ENCODE measurements around the gene NXPH2.

The NXPH2 gene

GRCh38 chr2:138691667-138692066 lies 88.5 kb downstream of the NXPH2 start:
- Histone ChIP-seq H3K36me3 (ENCODE audit: insufficient read depth, insufficient read length, low read length) (no peaks in the 10 kb centered on the region), H3K9me3 (ENCODE audit: insufficient read depth, low read length) (no peaks in the 10 kb centered on the region), H3K9ac (ENCODE audit: insufficient read length, low read depth) (no peak overlapping the region), H3K27me3 (ENCODE audit: insufficient read depth, insufficient read length) (no peaks in the 10 kb centered on the region), H3K4me1 (ENCODE audit: insufficient read depth, insufficient read length) (no peaks in the 10 kb centered on the region), H3K4me3 (ENCODE audit: insufficient read length, low read depth) (no peak overlapping the region)
- no peak for DNase-seq (ENCODE audit: low read depth, low spot score)
- TF ChIP-seq YY1 (IDR thresholded peaks at IDR 0.05; ENCODE audit: insufficient read depth, insufficient read length) (no peak), ZNF274 (IDR thresholded peaks at IDR 0.05; ENCODE audit: low read depth, low read length) (no peak), SUZ12 (IDR thresholded peaks at IDR 0.05; ENCODE audit: extremely low read depth, insufficient read depth, insufficient read length) (no peak)

GRCh38 chr2:138689705-138690104 lies 90.5 kb downstream of the NXPH2 start:
- H3K4me3 ChIP-seq (ENCODE audit: insufficient read length, low read depth): no peak overlapping the region
- no peaks in the 10 kb centered on the region for H3K4me1 ChIP-seq (ENCODE audit: insufficient read depth, insufficient read length)
- no peaks in the 10 kb centered on the region for H3K27me3 ChIP-seq (ENCODE audit: insufficient read depth, insufficient read length)
- H3K36me3 ChIP-seq (ENCODE audit: insufficient read depth, insufficient read length, low read length): no peaks in the 10 kb centered on the region
- no peak overlapping the region for H3K9ac ChIP-seq (ENCODE audit: insufficient read length, low read depth)
- TF ChIP-seq YY1 (IDR thresholded peaks at IDR 0.05; ENCODE audit: insufficient read depth, insufficient read length): no peak
- H3K9me3 ChIP-seq (ENCODE audit: insufficient read depth, low read length): no peaks in the 10 kb centered on the region
- no peak for DNase-seq (ENCODE audit: low read depth, low spot score)

GRCh38 chr2:138682163-138682562 lies 98.0 kb downstream of the NXPH2 start:
- Histone ChIP-seq H3K9ac (ENCODE audit: insufficient read length, low read depth) (no peak overlapping the region), H3K27me3 (ENCODE audit: insufficient read depth, insufficient read length) (no peaks in the 10 kb centered on the region), H3K4me1 (ENCODE audit: insufficient read depth, insufficient read length) (no peaks in the 10 kb centered on the region), H3K36me3 (ENCODE audit: insufficient read depth, insufficient read length, low read length) (no peaks in the 10 kb centered on the region), H3K4me3 (ENCODE audit: insufficient read length, low read depth) (no peak overlapping the region), H3K9me3 (ENCODE audit: insufficient read depth, low read length) (no peaks in the 10 kb centered on the region)
- no peak for DNase-seq (ENCODE audit: low read depth, low spot score)
- TF ChIP-seq ZNF274 (IDR thresholded peaks at IDR 0.05; ENCODE audit: low read depth, low read length) (no peak), SUZ12 (IDR thresholded peaks at IDR 0.05; ENCODE audit: extremely low read depth, insufficient read depth, insufficient read length) (no peak), YY1 (IDR thresholded peaks at IDR 0.05; ENCODE audit: insufficient read depth, insufficient read length) (no peak)

GRCh38 chr2:138677221-138677620 lies 103.0 kb downstream of the NXPH2 start:
- no peak overlapping the region for H3K4me3 ChIP-seq (ENCODE audit: insufficient read length, low read depth)
- no peaks in the 10 kb centered on the region for H3K4me1 ChIP-seq (ENCODE audit: insufficient read depth, insufficient read length)
- no peak overlapping the region for H3K9ac ChIP-seq (ENCODE audit: insufficient read length, low read depth)
- H3K27me3 ChIP-seq (ENCODE audit: insufficient read depth, insufficient read length): no peaks in the 10 kb centered on the region
- TF ChIP-seq ZNF274 (IDR thresholded peaks at IDR 0.05; ENCODE audit: low read depth, low read length) (no peak), SUZ12 (IDR thresholded peaks at IDR 0.05; ENCODE audit: extremely low read depth, insufficient read depth, insufficient read length) (no peak), YY1 (IDR thresholded peaks at IDR 0.05; ENCODE audit: insufficient read depth, insufficient read length) (no peak)
- H3K36me3 ChIP-seq (ENCODE audit: insufficient read depth, insufficient read length, low read length): no peaks in the 10 kb centered on the region
- DNase-seq (ENCODE audit: low read depth, low spot score): no peak
- H3K9me3 ChIP-seq (ENCODE audit: insufficient read depth, low read length): no peaks in the 10 kb centered on the region

GRCh38 chr2:138676619-138677021 lies 103.6 kb downstream of the NXPH2 start:
- no peaks in the 10 kb centered on the region for H3K9me3 ChIP-seq (ENCODE audit: insufficient read depth, low read length)
- no peak overlapping the region for H3K9ac ChIP-seq (ENCODE audit: insufficient read length, low read depth)
- TF ChIP-seq ZNF274 (IDR thresholded peaks at IDR 0.05; ENCODE audit: low read depth, low read length) (no peak), YY1 (IDR thresholded peaks at IDR 0.05; ENCODE audit: insufficient read depth, insufficient read length) (no peak), SUZ12 (IDR thresholded peaks at IDR 0.05; ENCODE audit: extremely low read depth, insufficient read depth, insufficient read length) (no peak)
- no peak for DNase-seq (ENCODE audit: low read depth, low spot score)
- no peaks in the 10 kb centered on the region for H3K4me1 ChIP-seq (ENCODE audit: insufficient read depth, insufficient read length)
- H3K36me3 ChIP-seq (ENCODE audit: insufficient read depth, insufficient read length, low read length): no peaks in the 10 kb centered on the region
- H3K4me3 ChIP-seq (ENCODE audit: insufficient read length, low read depth): no peak overlapping the region
- no peaks in the 10 kb centered on the region for H3K27me3 ChIP-seq (ENCODE audit: insufficient read depth, insufficient read length)

GRCh38 chr2:138671566-138671965 lies 108.6 kb downstream of the NXPH2 start:
- TF ChIP-seq SUZ12 (IDR thresholded peaks at IDR 0.05; ENCODE audit: extremely low read depth, insufficient read depth, insufficient read length) (no peak), ZNF274 (IDR thresholded peaks at IDR 0.05; ENCODE audit: low read depth, low read length) (no peak), YY1 (IDR thresholded peaks at IDR 0.05; ENCODE audit: insufficient read depth, insufficient read length) (no peak)
- no peaks in the 10 kb centered on the region for H3K36me3 ChIP-seq (ENCODE audit: insufficient read depth, insufficient read length, low read length)

GRCh38 chr2:138670734-138671133 lies 109.5 kb downstream of the NXPH2 start:
- no peaks in the 10 kb centered on the region for H3K36me3 ChIP-seq (ENCODE audit: insufficient read depth, insufficient read length, low read length)
- no peak for TF ChIP-seq YY1 (IDR thresholded peaks at IDR 0.05; ENCODE audit: insufficient read depth, insufficient read length)
- no peak for TF ChIP-seq SUZ12 (IDR thresholded peaks at IDR 0.05; ENCODE audit: extremely low read depth, insufficient read depth, insufficient read length)
- no peak for TF ChIP-seq ZNF274 (IDR thresholded peaks at IDR 0.05; ENCODE audit: low read depth, low read length)
- H3K4me3 ChIP-seq (ENCODE audit: insufficient read length, low read depth): no peak overlapping the region
- no peaks in the 10 kb centered on the region for H3K9me3 ChIP-seq (ENCODE audit: insufficient read depth, low read length)
- peak; percentile 3 for DNase-seq (ENCODE audit: low read depth, low spot score)
- no peak overlapping the region for H3K9ac ChIP-seq (ENCODE audit: insufficient read length, low read depth)
- H3K4me1 ChIP-seq (ENCODE audit: insufficient read depth, insufficient read length): peaks cover 3% of the 10 kb centered on the region
- H3K27me3 ChIP-seq (ENCODE audit: insufficient read depth, insufficient read length): no peaks in the 10 kb centered on the region

More at GRCh38 chr2:138671566-138671965, 108.6 kb downstream of the NXPH2 start:
- no peak for DNase-seq (ENCODE audit: low read depth, low spot score)
- Histone ChIP-seq H3K4me1 (ENCODE audit: insufficient read depth, insufficient read length) (peaks cover 3% of the 10 kb centered on the region), H3K27me3 (ENCODE audit: insufficient read depth, insufficient read length) (no peaks in the 10 kb centered on the region), H3K9ac (ENCODE audit: insufficient read length, low read depth) (no peak overlapping the region), H3K4me3 (ENCODE audit: insufficient read length, low read depth) (no peak overlapping the region), H3K9me3 (ENCODE audit: insufficient read depth, low read length) (no peaks in the 10 kb centered on the region)

- Histone ChIP-seq H3K4me3 (ENCODE audit: insufficient read length, low read depth) (no peak overlapping the region), H3K4me1 (ENCODE audit: insufficient read depth, insufficient read length) (peaks cover 2% of the 10 kb centered on the region), H3K27me3 (ENCODE audit: insufficient read depth, insufficient read length) (no peaks in the 10 kb centered on the region), H3K36me3 (ENCODE audit: insufficient read depth, insufficient read length, low read length) (no peaks in the 10 kb centered on the region), H3K9me3 (ENCODE audit: insufficient read depth, low read length) (no peaks in the 10 kb centered on the region), H3K9ac (ENCODE audit: insufficient read length, low read depth) (no peak overlapping the region)
- TF ChIP-seq YY1 (IDR thresholded peaks at IDR 0.05; ENCODE audit: insufficient read depth, insufficient read length): no peak
- TF ChIP-seq SUZ12 (IDR thresholded peaks at IDR 0.05; ENCODE audit: extremely low read depth, insufficient read depth, insufficient read length): no peak
- no peak for TF ChIP-seq ZNF274 (IDR thresholded peaks at IDR 0.05; ENCODE audit: low read depth, low read length)
- DNase-seq (ENCODE audit: low read depth, low spot score): no peak
These were observed 114.3 kb downstream of the NXPH2 start for GRCh38 chr2:138665937-138666336.

Data from NT2/D1 (cell line).